ENCODE data around the gene PNPLA5. TPM values are rescaled to one million over a fixed set of nuclear protein-coding genes. Genes with fewer than 3 reads are reported as not detected.

Gene PNPLA5
- total and polyA plus RNA-seq, 4 donors = not detected

DNA sequence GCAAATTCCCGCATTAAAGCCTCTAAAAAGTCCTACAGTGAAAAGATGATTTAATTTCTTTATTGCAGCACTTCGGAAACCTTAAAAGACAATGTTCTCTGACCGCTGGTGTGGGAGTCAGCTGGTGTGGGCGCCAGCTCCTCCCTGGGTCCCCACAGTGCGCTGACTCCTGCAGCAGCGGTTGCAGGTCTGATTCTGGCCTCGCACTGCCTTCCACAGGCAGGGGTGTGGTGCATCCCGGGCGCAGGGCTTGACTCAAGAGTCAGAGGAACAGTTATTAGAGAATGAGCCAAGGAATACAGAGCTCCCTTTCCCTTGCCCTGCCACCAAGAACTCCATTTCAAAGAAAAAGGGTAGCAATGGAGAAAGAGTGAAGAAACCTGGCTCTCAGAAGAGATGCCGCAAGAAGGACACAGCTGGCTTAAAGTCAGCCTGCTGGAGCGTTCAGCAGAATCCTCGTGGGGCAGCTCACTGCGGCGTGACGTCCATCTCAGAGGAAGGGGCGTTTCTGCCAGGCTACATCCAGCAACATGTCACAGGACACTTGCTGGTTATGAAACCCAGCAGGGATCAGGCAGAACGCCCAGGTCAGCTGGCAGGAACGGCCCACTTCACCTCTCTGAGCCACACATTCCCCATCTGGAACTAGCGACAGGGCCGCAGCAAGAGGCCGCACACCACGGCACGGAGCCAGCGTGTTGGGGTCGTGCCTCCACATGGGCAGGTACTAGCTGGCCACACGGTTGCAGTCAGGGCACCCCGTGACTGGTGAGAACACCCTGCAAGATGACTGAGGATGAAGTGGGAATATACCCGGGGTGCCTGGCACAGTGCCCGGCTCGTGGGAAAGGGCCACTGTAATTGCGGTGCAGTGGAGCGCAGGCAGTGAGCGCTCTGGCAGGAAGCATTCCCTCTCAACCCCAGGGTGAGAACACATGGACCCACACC, 61.6 kb downstream of the PNPLA5 start:
- no peak for TF ChIP-seq REST (IDR thresholded peaks at IDR 0.05)
- peak in 1 of 2 donors; percentile 49 for TF ChIP-seq RXRA (IDR thresholded peaks at IDR 0.05)
- TF ChIP-seq EGR1 (IDR thresholded peaks at IDR 0.05; ENCODE audit: low read depth in 2 of 2) = no peak
- TF ChIP-seq HNF4A (conservative IDR thresholded peaks at IDR 0.05) = peak in 1 of 2 donors; percentile 48
- TF ChIP-seq FOXA1 (IDR thresholded peaks at IDR 0.05) = no peak
- no peak for TF ChIP-seq FOXA2 (IDR thresholded peaks at IDR 0.05)
- TF ChIP-seq, protein P1, sequence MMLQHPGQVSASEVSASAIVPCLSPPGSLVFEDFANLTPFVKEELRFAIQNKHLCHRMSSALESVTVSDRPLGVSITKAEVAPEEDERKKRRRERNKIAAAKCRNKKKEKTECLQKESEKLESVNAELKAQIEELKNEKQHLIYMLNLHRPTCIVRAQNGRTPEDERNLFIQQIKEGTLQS (IDR thresholded peaks at IDR 0.05) = no peak
- no peak for TF ChIP-seq NR2F2 (IDR thresholded peaks at IDR 0.05)
- no peak for TF ChIP-seq ZBTB33 (IDR thresholded peaks at IDR 0.05)
- no peak for TF ChIP-seq SP1 (IDR thresholded peaks at IDR 0.05)
- H3K9me3 ChIP-seq (ENCODE audit: control insufficient read depth in 4 of 4, low read length in 3 of 4) = no peaks in the 10 kb centered on the region
- WGBS = 61% methylated on average over 33 of the region's 33 CpGs
- H3K4me3 ChIP-seq (ENCODE audit: low read depth in 1 of 3, low read length in 3 of 3) = no peak overlapping the region
- no peaks in the 10 kb centered on the region for H3K27me3 ChIP-seq (ENCODE audit: control insufficient read depth in 4 of 4, insufficient read depth in 4 of 4, low read length in 3 of 4)
- H3K36me3 ChIP-seq (ENCODE audit: control insufficient read depth in 4 of 4, insufficient read depth in 3 of 4, low read depth in 1 of 4, low read length in 3 of 4) = no peaks in the 10 kb centered on the region
- DNase-seq (ENCODE audit: low spot score) = no peak
- no peak overlapping the region for H3K9ac ChIP-seq (ENCODE audit: low read depth in 1 of 2, low read length in 2 of 2)
- H3K4me1 ChIP-seq (ENCODE audit: control insufficient read depth in 4 of 4, insufficient read depth in 4 of 4, low read length in 3 of 4) = peaks cover 0 to 8% (median 3%) of the 10 kb centered on the region in 4 donors
- H3K27ac ChIP-seq (ENCODE audit: low read depth in 1 of 2, low read length in 2 of 2) = peak overlapping the region; percentile 1 to 33

Other genes starting within 250 kb of the PNPLA5 start
- gene EFCAB6, start 79.7 kb downstream of the PNPLA5 start, total RNA-seq = 1 to 10 TPM in 1 of 2 donors, under 1 TPM in 1; 0.14 to 2.1 TPM
- gene EFCAB6, start 79.7 kb downstream of the PNPLA5 start, polyA plus RNA-seq = under 1 TPM; 0.42 to 0.64 TPM
- gene SULT4A1, start 29.5 kb downstream of the PNPLA5 start, total RNA-seq = under 1 TPM; 0.08 to 0.37 TPM
- not detected for gene SULT4A1, start 29.5 kb downstream of the PNPLA5 start, polyA plus RNA-seq
- 10 to 100 TPM; 29.6 to 59.1 TPM for gene PNPLA3, start 31.8 kb upstream of the PNPLA5 start, total RNA-seq
- gene PNPLA3, start 31.8 kb upstream of the PNPLA5 start, polyA plus RNA-seq = 10 to 100 TPM; 15.9 to 19.9 TPM
- gene SAMM50, start 63.4 kb upstream of the PNPLA5 start, total RNA-seq = 10 to 100 TPM; 28.4 to 30.1 TPM
- 10 to 100 TPM; 19.2 to 23.6 TPM for gene SAMM50, start 63.4 kb upstream of the PNPLA5 start, polyA plus RNA-seq
- gene PARVB, start 132.3 kb upstream of the PNPLA5 start, total RNA-seq = 10 to 100 TPM; 14.0 to 55.5 TPM
- 10 to 100 TPM in 1 of 2 donors, 1 to 10 TPM in 1; 3.2 to 21.5 TPM for gene PARVB, start 132.3 kb upstream of the PNPLA5 start, polyA plus RNA-seq

Measured in liver (tissue), 9 donors.